GM12872 (cell line): ENCODE results near the gene PPP1R9B.

Experiments used
- CTCF ChIP-seq: IDR thresholded peaks from 3 replicates; pipeline ENCODE4 v1.5.1; 2011; ENCODE audit warnings: low read depth, mild to moderate bottlenecking, low read length, moderate library complexity; ENCODE audit not compliant: insufficient read depth

PPP1R9B gene

GRCh38 chr17:50137042-50137441 is 13.4 kb downstream of the PPP1R9B start:
- TF ChIP-seq CTCF = no peak

- no peak for TF ChIP-seq CTCF
Observed at GRCh38 chr17:50136096-50136687, 14.3 kb downstream of the PPP1R9B start.

GRCh38 chr17:50135316-50136095 is 15.0 kb downstream of the PPP1R9B start:
- TF ChIP-seq CTCF = no peak

- TF ChIP-seq CTCF = no peak
Observed at GRCh38 chr17:50134206-50135110, 16.0 kb downstream of the PPP1R9B start.

- no peak for TF ChIP-seq CTCF
Observed at GRCh38 chr17:50133769-50134099, 16.7 kb downstream of the PPP1R9B start.

GRCh38 chr17:50133028-50133768 is 17.3 kb downstream of the PPP1R9B start:
- no peak for TF ChIP-seq CTCF
